ENCODE measurements around the gene ACSL3.

The ACSL3 gene

DNA sequence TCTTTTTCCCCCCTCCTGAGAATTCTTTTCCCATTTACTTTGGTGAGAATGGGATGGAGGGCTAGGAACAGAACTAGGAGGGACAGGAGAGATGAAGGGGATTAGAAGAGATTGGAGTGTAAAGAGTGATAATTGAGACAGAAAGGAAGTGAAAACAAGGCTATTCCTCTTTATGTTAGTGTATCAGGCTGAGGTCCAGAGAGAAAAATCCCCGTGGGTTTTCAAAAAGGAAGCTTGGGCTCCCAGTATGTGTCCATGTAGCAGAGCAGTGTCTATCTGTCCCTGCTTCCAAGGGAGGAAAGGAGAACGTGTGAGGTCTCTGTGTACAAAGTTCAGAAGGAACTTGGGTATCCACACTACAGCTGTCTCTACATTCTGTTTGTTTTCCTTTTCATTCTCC, 131.3 kb downstream of the ACSL3 start:
- H3K4me3 ChIP-seq (replicated peaks in 1 of 2; ENCODE audit: low read depth in 2 of 2, low read length in 2 of 2), result no peak overlapping the region
- TF ChIP-seq, protein P1, sequence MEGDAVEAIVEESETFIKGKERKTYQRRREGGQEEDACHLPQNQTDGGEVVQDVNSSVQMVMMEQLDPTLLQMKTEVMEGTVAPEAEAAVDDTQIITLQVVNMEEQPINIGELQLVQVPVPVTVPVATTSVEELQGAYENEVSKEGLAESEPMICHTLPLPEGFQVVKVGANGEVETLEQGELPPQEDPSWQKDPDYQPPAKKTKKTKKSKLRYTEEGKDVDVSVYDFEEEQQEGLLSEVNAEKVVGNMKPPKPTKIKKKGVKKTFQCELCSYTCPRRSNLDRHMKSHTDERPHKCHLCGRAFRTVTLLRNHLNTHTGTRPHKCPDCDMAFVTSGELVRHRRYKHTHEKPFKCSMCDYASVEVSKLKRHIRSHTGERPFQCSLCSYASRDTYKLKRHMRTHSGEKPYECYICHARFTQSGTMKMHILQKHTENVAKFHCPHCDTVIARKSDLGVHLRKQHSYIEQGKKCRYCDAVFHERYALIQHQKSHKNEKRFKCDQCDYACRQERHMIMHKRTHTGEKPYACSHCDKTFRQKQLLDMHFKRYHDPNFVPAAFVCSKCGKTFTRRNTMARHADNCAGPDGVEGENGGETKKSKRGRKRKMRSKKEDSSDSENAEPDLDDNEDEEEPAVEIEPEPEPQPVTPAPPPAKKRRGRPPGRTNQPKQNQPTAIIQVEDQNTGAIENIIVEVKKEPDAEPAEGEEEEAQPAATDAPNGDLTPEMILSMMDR (IDR thresholded peaks at IDR 0.05; ENCODE audit: low read depth, low read length), result no peak
- DNase-seq (ENCODE audit: low read depth in 2 of 2), result no peak

Data from cardiac fibroblast (primary cell).